ENCODE measurements around the gene IYD.
"Not testable (repeated sequence)": the region's sequence is repeated elsewhere in the genome, so short reads cannot be mapped to it uniquely, and the experiment has no call there.

Gene IYD

DNA sequence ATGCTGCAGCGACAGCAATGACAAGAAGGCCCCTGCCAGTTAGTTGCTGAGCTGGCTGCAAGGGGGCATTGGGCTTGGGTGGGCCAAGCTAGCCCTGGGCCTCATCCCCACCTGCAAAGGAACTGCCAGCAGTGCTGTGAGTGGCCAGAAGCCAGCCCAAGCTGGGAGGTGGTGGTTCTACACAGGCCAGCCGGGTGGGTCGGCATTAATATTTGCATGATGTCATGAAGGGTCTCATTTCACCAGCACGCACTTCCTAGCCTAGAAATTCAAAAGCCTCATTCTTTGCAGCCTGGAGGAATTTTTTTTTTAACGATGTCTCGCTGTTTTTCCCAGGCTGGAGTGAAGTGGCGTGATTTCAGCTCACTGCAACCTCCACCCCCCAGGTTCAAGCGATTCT, 62.0 kb downstream of the IYD start:
- no peak for DNase-seq (ENCODE audit: low spot score)

DNA sequence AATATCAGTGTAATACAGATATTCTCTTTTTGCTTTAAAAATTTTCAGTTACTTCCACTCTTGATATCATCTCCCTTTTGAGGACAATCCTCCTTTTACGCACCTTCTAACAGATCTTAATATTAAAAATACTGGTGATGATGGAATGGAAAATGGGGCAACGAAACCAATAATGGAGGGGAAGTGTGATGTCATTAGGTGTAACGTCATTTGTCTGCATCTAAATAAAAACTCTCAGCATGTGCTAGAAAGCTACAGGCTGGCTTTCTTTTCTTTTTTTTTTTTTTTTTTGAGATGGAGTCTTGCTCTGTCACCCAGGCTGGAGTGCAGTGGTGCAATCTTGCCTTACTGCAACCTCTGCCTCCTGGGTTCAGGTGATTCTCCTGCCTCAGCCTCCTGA, 66.5 kb downstream of the IYD start:
- DNase-seq (ENCODE audit: low spot score) = no peak

DNA sequence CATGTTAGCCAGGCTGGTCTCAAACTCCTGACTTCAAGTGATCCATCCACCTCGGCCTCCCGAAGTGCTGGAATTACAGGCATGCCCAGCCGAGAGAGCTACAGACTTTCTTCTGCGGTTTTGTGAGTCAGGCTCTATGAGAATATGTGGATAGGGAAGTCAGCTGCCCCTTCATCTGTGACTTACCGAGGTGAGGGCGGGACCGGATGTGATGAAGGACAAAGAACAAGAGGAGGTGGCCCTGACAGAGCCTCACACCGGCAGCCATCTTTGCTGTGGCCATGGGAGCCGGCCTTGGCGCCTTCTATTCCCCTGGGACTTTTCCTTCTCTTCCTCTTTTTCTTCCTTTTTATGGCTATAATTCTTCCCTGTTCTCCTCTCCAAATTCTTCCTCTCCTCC, 67.0 kb downstream of the IYD start:
- DNase-seq (ENCODE audit: low spot score) = no peak

DNA sequence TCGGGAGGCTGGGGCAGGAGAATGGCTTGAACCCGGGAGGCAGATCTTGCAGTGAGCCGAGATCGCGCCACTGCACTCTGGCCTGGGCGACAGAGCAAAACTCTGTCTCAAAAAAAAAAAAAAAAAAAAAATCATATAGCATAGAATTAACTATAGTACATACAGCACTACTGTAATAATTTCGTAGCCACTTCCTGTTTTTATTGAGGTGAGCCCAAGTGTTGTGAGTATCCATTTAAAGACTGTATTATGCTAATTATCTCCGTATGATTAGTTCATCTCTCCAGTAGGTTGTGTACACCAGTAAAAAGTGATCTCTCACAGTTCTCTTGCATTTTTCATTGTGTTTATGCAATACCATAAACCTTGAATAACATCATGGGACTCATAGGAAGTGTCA, 70.6 kb downstream of the IYD start:
- no peak for DNase-seq (ENCODE audit: low spot score)

DNA sequence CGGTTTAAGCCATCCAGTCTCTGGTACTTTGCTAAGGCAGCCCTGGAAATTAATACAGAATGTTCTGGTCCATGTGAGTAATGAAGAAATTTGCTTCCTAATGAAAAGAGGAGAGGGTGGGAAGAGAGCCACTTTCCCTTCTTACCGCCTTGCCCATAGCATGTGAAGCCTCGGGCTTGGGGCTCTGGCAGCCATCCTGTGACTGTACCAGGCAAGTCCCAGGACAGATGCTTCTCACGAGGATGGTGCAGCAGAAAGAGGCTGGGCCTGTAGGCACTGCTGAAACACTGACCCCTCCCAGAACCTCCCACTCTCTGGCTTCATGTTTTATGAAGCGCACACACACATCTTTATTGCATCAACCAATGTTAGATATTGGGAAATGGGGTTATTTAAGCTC, 74.8 kb downstream of the IYD start:
- DNase-seq (ENCODE audit: low spot score) = no peak

DNA sequence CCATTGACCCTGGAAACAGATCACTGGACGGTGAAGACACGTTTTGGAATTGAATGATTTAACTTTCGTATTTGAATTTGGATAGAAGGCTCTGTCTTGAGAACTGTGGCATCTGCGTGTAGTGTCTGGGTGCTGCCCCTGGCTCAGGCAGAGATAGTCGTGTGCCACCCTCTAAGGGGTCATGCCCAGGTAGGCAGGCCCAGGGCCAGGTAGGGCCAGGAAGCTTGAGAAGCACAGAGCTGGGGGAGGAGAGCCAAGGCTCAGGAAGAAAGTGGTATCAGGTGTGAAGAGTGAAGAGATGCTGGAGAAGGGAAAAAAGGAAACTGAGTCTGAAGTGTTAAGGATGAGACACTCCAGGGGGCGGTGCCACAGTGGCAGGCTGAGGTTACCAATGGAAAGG, 75.5 kb downstream of the IYD start:
- no peak for DNase-seq (ENCODE audit: low spot score)

DNA sequence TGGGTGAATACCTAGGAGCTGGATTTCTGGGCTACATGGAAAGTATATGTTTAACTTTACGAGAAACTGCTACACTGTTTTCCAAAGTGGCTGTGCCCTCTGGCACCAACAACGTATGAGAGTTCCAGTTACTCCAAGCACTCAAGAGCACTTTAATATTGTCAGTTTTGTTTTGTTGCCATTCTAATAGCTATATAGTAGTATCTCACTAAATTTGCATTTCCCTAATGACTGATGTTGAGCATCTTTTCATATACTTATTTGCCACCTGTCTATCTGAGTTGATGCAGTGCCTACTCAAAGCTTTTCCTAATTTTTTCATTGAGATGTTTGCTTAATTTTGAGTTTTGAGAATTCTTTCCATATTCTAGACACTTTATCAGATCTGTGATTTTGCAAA, 76.7 kb downstream of the IYD start:
- no peak for DNase-seq (ENCODE audit: low spot score)

DNA sequence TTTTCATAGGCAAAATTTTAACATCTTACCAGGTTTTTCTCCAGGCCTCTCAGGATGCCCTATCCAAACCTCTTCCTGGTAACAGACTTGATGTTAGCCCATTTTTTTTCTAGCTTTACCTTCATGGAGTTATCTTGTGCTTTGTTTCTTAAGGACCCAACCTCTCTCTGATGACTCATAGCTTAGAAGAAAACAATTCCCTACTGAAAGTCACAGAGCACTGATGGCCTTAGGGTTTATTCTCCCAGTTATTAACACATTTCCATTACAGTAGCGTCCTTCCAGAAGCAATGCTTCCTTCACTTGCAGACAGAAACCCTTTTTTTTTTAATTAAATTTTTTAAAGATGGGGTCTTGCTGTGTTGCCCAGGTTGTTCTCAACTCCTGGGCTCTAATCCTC, 79.4 kb downstream of the IYD start:
- DNase-seq (ENCODE audit: low spot score) = no peak

DNA sequence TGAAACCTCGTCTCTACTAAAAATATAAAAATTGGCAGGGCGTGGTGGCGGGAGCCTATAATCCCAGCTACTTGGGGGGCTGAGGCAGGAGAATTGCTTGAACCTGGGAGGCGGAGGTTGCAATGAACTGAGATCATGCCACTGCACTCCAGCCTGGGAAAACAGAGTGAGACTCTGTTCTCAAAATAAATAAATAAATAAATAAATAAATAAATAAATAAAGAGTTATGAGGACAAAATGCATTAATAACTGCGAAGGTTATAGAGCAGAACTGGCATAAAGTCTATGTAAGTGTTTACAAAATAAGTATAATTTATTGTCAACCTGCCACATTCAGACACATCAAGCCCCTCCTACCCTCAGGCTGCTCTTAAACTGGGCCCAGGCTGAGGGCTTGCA, 80.2 kb downstream of the IYD start:
- DNase-seq (ENCODE audit: low spot score) = not testable (repeated sequence)

DNA sequence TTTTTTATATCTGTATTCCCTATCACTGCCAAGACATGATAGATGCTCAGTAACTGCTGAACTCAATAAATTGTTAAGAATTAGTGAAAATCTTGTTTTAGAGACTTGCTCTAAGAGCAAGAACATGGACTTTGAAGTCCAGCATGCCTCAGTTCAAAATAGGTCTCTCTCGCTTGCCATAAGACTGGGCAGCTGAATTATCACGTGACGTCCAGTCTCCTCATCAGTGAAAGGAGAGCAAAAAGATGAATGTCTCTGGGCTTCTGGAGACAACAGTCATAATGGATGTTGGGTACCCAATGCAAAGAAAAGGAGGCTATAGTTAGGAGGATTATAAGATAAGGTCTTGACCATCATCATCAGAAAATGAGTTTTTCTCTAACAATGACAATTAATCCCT, 82.1 kb downstream of the IYD start:
- DNase-seq (ENCODE audit: low spot score) = no peak

DNA sequence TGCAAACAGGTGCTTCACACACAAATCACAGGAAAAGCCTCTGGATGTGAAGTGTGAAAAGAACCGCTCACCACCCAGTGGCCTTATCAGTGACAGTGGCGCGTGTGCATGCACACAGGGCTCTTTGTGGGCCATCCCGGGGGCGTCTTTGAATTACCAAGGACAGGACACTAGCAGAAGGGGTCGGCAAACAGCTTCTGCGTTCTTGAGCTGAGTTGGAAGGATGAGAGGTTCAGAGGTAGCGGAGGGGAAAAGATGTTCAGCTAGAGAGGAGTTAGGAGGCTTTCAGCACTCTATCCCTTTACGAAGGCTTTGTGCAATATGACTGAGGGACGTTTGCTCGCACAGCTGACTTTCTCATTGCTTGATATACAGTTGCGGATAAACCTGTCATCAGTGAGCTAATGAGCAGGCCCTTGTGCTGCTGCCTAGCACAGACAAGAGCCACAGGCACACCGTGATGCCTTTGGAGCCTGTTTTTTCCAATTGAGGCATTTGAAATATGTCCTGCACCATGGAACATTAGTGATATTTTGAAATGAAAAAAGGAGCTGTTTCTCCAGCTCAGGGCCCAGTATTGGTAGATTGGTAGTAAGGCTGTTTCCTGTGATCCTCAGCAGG, 83.1 kb downstream of the IYD start:
- DNase-seq (ENCODE audit: low spot score) = no peak

DNA sequence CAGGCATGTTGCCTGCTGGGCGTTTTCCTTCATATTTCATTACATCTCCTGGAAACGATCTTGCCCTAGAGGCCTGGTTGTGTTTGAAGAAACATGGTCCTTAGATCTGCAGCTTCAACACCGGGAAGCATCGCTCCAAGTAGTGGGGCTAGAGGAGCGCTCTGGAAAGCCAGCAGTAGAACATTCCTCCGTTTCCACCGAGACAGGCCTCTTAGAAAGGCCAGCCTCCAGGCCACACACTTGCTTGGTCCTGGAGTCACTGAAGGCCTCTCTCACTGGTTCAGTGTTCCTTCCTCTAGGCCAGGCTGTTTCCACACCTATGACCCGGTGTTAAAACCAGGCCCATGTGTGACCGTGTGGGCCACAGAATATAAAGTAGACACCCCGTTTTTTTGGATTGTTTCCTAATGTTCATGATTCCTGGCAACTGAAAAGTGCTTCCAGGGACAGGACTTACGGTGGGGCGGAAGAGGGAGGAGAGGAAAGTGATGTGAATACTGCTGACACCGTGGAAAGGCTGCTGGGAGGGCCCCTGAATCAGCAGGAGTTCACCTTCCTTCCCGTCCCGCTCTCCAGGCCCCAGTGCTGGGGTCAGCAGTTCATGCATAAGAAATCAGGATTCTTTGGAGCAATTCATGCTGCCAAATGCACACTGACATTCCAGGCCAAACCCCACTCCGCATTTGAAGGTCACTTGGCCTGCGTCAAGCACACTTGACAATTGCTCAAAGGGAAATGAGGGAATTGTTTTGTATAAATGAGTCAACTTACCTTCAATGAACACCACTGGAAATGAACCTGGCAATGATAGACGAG, 83.8 kb downstream of the IYD start:
- DNase-seq (ENCODE audit: low spot score) = no peak

DNA sequence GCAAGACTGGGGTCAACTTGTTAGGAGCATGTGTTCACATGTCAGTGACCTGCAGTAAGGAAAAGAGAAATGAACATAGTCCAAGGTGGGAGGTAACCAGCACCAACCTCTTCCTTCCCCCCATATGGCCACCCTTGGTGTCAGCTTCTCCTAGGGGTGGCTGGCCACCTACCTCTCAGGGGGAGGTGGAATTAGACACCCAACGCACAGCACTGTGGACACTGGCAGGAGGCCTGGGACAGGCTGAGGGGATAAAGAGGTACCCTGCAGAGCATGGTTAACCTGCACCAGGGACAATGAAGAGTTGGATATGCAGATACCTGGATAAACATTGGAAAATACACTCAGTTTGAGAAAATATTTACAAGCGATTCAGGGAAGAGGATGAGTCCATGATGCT, 84.5 kb downstream of the IYD start:
- no peak for DNase-seq (ENCODE audit: low spot score)
